Natural killer cell (primary cell): ENCODE measurements around the gene TADA3. TPM values are rescaled to one million over a fixed set of nuclear protein-coding genes. Genes with fewer than 3 reads are reported as not detected.

ENCODE experiments used
- ATAC-seq, 3 donors: fragments of 150-1000 bp in 2 of 3; fragments of 200-7000 bp in 1 of 3; cut with Tn5 transposase; 1 replicate in 1 of 3; 2 replicates in 2 of 3; pipeline ENCODE4 v1.10.0; 2021; ENCODE audit warnings: mild to moderate bottlenecking in 2 of 3, moderate library complexity in 2 of 3
- DNase-seq, 2 donors: peaks; one replicate each; pipeline versions ENCODE4 v3.0.0 to v3.0.0-alpha.2; 2013 to 2021; ENCODE audit warnings: mixed read lengths in 1 of 2
- H3K27ac ChIP-seq: one replicate; pipeline ENCODE4 v1.5.1; 2013; ENCODE audit warnings: mild to moderate bottlenecking, low read length
- H3K27me3 ChIP-seq: one replicate; pipeline ENCODE4 v1.6.1; 2013; ENCODE audit warnings: low read length; ENCODE audit not compliant: control insufficient read depth, insufficient read depth
- H3K36me3 ChIP-seq: one replicate; pipeline ENCODE4 v1.6.1; 2013; ENCODE audit warnings: low read length; ENCODE audit not compliant: control insufficient read depth, insufficient read depth
- H3K4me1 ChIP-seq: one replicate; pipeline ENCODE4 v1.6.1; 2013; ENCODE audit warnings: low read length; ENCODE audit not compliant: control insufficient read depth, insufficient read depth
- H3K4me3 ChIP-seq: one replicate; pipeline ENCODE4 v1.5.1; 2013; ENCODE audit warnings: low read length
- H3K9me3 ChIP-seq: one replicate; pipeline ENCODE4 v1.6.1; 2013; ENCODE audit warnings: low read length; ENCODE audit not compliant: control insufficient read depth, insufficient read depth
- H3K27ac Mint-ChIP-seq, 2 donors: one replicate each; pipeline ENCODE4 v1.8.0; 2022; ENCODE audit warnings: mild to moderate bottlenecking in 2 of 2, mixed read lengths in 2 of 2, moderate library complexity in 1 of 2
- H3K27me3 Mint-ChIP-seq, 2 donors: one replicate each; pipeline ENCODE4 v1.8.0; 2022; ENCODE audit warnings: low read depth in 2 of 2, mixed read lengths in 2 of 2
- H3K36me3 Mint-ChIP-seq: one replicate; pipeline ENCODE4 v1.8.0; 2022; ENCODE audit warnings: mixed read lengths
- H3K4me1 Mint-ChIP-seq, 2 donors: one replicate each; pipeline ENCODE4 v1.8.0; 2022; ENCODE audit warnings: mixed read lengths in 2 of 2
- H3K4me3 Mint-ChIP-seq: one replicate; pipeline ENCODE4 v1.8.0; 2022; ENCODE audit warnings: mild to moderate bottlenecking, moderate library complexity, mixed read lengths
- H3K9me3 Mint-ChIP-seq, 2 donors: one replicate each; pipeline ENCODE4 v1.8.0; 2022; ENCODE audit warnings: mixed read lengths in 2 of 2
- CTCF ChIP-seq: fragments of 200-600 bp; IDR thresholded peaks from one replicate; pipeline ENCODE4 v1.8.0; 2022; ENCODE audit warnings: antibody characterized with exemption
- WGBS: methylation state at CpG from one replicate; pipeline ENCODE4 v1.1.7; 2013; ENCODE audit warnings: missing lambda C conversion rate; ENCODE audit not compliant: insufficient coverage; 5-methylcytosine and 5-hydroxymethylcytosine counted together
- intact Hi-C: fragments of 100-400 bp; cut with micrococcal nuclease; formaldehyde crosslinking; loops from one replicate; pipeline ENCODE4 v1.14.2; 2022
- total RNA-seq, 4 donors: library from RNA; stranded (reverse); fragments of 120-200 nt in 1 of 4; gene quantifications; one replicate each; pipeline versions ENCODE4 v1.2.3 to v1.2.4, GENCODE V29; 2013 to 2022

Gene TADA3
- total RNA-seq, 3 donors from 2014 or later (not counting 1 experiment from before 2014, with no cell fraction given) = 59.2 to 73.7 (median 69.2) TPM

GRCh38 chr3:9750556-9751411, 41.5 kb downstream of the TADA3 start:
- Histone ChIP-seq H3K27ac (peak overlapping the region; percentile 54), H3K36me3 (peaks cover 53% of the 10 kb centered on the region), H3K27me3 (no peaks in the 10 kb centered on the region), H3K9me3 (no peaks in the 10 kb centered on the region), H3K4me1 (peaks cover 41% of the 10 kb centered on the region), H3K4me3 (peak overlapping the region; percentile 67)
- intact Hi-C loops = loop anchor here (1.0 to 5.0 kb wide), 3 partner anchors 18 to 57 kb away; partner anchors contain the start of genes CAMK1 and TADA3
- Mint-ChIP-seq H3K36me3 (no peaks in the 10 kb centered on the region), H3K27ac (peak overlapping the region; percentile 91), H3K4me1 (peaks cover 51% of the 10 kb centered on the region in 2 donors), H3K4me3 (peak overlapping the region; percentile 94), H3K27me3 (no peaks in the 10 kb centered on the region), H3K9me3 (no peaks in the 10 kb centered on the region)
- 52% methylated on average over 17 of the region's 17 CpGs for WGBS
- TF ChIP-seq CTCF = no peak
- ATAC-seq (no peak), DNase-seq (no peak)

- peaks cover 49 to 50% of the 10 kb centered on the region in 2 donors for H3K4me1 Mint-ChIP-seq
- no peaks in the 10 kb centered on the region for H3K9me3 ChIP-seq
- no peaks in the 10 kb centered on the region for H3K27me3 ChIP-seq
- peak within 1 kb of the TSS; percentile 94 for H3K4me3 Mint-ChIP-seq
- intact Hi-C loops = loop anchor here (1.0 to 5.0 kb wide), 4 partner anchors 19 to 57 kb away; partner anchors contain the start of genes BRPF1, CAMK1 and TADA3
- peaks cover 59% of the 10 kb centered on the region for H3K36me3 ChIP-seq
- DNase-seq (peak; percentile 96 to 97), ATAC-seq (peak; percentile 89 to 97 (median 95))
- no peaks in the 10 kb centered on the region for H3K9me3 Mint-ChIP-seq
- peak within 1 kb of the TSS; percentile 54 for H3K27ac ChIP-seq
- H3K27ac Mint-ChIP-seq = peak within 1 kb of the TSS; percentile 91
- no peak for TF ChIP-seq CTCF
- H3K36me3 Mint-ChIP-seq = no peaks in the 10 kb centered on the region
- under 1% methylated on average over 60 of the region's 60 CpGs for WGBS
- H3K4me1 ChIP-seq = peaks cover 41% of the 10 kb centered on the region
- peak within 1 kb of the TSS; percentile 67 for H3K4me3 ChIP-seq
- H3K27me3 Mint-ChIP-seq = no peaks in the 10 kb centered on the region
Measured at GRCh38 chr3:9749645-9750555, 42.4 kb downstream of the TADA3 start, which contains the start of gene OGG1. Gene OGG1 (plus strand): TSS chr3:9749952. CDS start chr3:9750287, 335 bp downstream.

- H3K9me3 ChIP-seq = no peaks in the 10 kb centered on the region
- no peak for ATAC-seq
- H3K27ac ChIP-seq = peak overlapping the region; percentile 27
- no peaks in the 10 kb centered on the region for H3K9me3 Mint-ChIP-seq
- DNase-seq = no peak
- H3K4me1 ChIP-seq = peaks cover 36% of the 10 kb centered on the region
- H3K4me3 ChIP-seq = peak overlapping the region; percentile 67
- peak overlapping the region; percentile 91 for H3K27ac Mint-ChIP-seq
- peaks cover 59% of the 10 kb centered on the region for H3K36me3 ChIP-seq
- no peaks in the 10 kb centered on the region for H3K27me3 Mint-ChIP-seq
- no peaks in the 10 kb centered on the region for H3K36me3 Mint-ChIP-seq
- peaks cover 43 to 44% of the 10 kb centered on the region in 2 donors for H3K4me1 Mint-ChIP-seq
- 30% methylated on average over 19 of the region's 19 CpGs for WGBS
- no peak for TF ChIP-seq CTCF
- intact Hi-C loops = loop anchor here (1.0 kb wide), 1 partner anchor 18 kb away; the partner anchor contains the start of gene BRPF1
- H3K27me3 ChIP-seq = no peaks in the 10 kb centered on the region
- peak overlapping the region; percentile 94 for H3K4me3 Mint-ChIP-seq
Measured at GRCh38 chr3:9749296-9749644, 43.0 kb downstream of the TADA3 start.
